ENCODE data around the gene CCDC70. TPM values are rescaled to one million over a fixed set of nuclear protein-coding genes. Genes with fewer than 3 reads are reported as not detected.

The CCDC70 gene
- not detected in 2 replicates for polyA plus RNA-seq
- polyA minus RNA-seq, result not detected in 2 replicates

DNA sequence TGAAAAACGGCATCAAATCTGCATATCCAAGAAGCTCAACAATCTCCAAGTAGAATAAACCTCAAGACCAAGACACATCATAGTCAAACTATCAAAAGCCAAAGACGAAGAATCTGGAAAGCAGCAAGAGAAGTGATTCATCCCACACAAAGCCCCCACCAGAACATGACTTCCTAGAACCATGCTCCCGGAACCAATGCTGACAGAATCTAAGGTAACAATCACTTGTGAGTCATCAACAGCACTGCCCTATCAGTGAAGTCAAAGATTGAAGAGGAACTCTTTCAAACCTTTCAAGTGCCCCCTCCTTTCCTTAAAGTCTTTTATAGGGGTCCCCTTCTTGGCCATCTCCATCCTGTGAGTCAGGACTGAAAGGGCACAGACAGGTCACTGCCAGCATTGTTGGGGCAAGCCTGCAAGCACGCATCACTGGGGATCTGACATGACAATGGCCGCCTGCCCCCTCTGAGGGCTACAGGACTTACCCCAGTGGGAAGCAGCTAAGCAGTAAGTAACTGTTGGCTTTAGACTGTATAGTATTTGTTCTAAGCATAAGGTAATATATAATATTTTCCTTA, at the start of gene CCDC70:
Gene CCDC70 (plus strand): TSS at position 247 of the 578 bp plus-strand sequence. CDS start 3,443 bp downstream, outside the sequence.
- H3K27ac ChIP-seq (ENCODE audit: low read length), result no peak within 1 kb of the TSS
- no peak within 1 kb of the TSS for H3K9ac ChIP-seq (ENCODE audit: low read length)
- H4K20me1 ChIP-seq (ENCODE audit: insufficient read depth), result no peaks in the 10 kb centered on the region
- TF ChIP-seq SMC3 (conservative IDR thresholded peaks at IDR 0.05; ENCODE audit: poor library complexity) (no peak), RAD21 (conservative IDR thresholded peaks at IDR 0.05) (no peak), POLR2AphosphoS5 (IDR thresholded peaks at IDR 0.05) (no peak), EP300 (conservative IDR thresholded peaks at IDR 0.05; ENCODE audit: poor library complexity, severe bottlenecking) (no peak)
- TF ChIP-seq, protein P1, sequence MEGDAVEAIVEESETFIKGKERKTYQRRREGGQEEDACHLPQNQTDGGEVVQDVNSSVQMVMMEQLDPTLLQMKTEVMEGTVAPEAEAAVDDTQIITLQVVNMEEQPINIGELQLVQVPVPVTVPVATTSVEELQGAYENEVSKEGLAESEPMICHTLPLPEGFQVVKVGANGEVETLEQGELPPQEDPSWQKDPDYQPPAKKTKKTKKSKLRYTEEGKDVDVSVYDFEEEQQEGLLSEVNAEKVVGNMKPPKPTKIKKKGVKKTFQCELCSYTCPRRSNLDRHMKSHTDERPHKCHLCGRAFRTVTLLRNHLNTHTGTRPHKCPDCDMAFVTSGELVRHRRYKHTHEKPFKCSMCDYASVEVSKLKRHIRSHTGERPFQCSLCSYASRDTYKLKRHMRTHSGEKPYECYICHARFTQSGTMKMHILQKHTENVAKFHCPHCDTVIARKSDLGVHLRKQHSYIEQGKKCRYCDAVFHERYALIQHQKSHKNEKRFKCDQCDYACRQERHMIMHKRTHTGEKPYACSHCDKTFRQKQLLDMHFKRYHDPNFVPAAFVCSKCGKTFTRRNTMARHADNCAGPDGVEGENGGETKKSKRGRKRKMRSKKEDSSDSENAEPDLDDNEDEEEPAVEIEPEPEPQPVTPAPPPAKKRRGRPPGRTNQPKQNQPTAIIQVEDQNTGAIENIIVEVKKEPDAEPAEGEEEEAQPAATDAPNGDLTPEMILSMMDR (IDR thresholded peaks at IDR 0.05; ENCODE audit: poor library complexity, severe bottlenecking), result no peak
- no peak within 1 kb of the TSS for H3K4me2 ChIP-seq (ENCODE audit: low read length)
- no peaks in the 10 kb centered on the region for H3F3A ChIP-seq (ENCODE audit: insufficient read depth, low read length, poor library complexity, severe bottlenecking)
- H3K79me2 ChIP-seq (replicated peaks; ENCODE audit: insufficient read depth, low read length), result no peaks in the 10 kb centered on the region
- H3K9me2 ChIP-seq (ENCODE audit: insufficient read depth, low read length), result no peaks in the 10 kb centered on the region
- H3K9me3 ChIP-seq (ENCODE audit: low read length), result no peaks in the 10 kb centered on the region
- no peak within 1 kb of the TSS for H2AFZ ChIP-seq (ENCODE audit: low read depth, low read length)
- no peaks in the 10 kb centered on the region for H3K36me3 ChIP-seq (ENCODE audit: insufficient read depth, low read length)
- no peaks in the 10 kb centered on the region for H3K27me3 ChIP-seq (ENCODE audit: insufficient read depth, low read depth, low read length)
- no peak within 1 kb of the TSS for H3K4me3 ChIP-seq (ENCODE audit: low read length)

DNA sequence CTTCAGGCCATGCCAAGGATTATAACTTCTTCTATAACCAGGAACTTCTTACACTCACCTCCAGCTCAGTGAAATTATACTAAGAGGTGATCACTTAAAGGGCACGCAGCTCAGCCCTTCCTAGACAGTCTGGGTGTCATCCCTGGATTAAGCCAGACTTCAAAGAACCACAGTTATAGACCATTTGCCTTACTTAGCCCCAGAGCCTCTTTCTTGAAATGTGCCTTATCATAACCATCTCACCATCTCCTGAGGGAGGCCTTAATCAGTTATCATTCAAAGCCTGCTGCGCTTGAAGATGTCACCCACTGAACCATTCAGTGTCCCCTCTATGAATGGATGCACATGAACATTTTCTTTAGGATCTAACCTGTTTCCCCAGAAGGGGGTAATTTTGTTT, 47.7 kb upstream of the CCDC70 start:
- Histone ChIP-seq H3K36me3 (ENCODE audit: insufficient read depth, low read length) (no peaks in the 10 kb centered on the region), H2AFZ (ENCODE audit: low read depth, low read length) (no peak overlapping the region), H3K9ac (ENCODE audit: low read length) (no peak overlapping the region), H3K4me2 (ENCODE audit: low read length) (no peak overlapping the region), H4K20me1 (ENCODE audit: insufficient read depth) (no peaks in the 10 kb centered on the region), H3K27me3 (ENCODE audit: insufficient read depth, low read depth, low read length) (no peaks in the 10 kb centered on the region), H3K79me2 (replicated peaks; ENCODE audit: insufficient read depth, low read length) (no peaks in the 10 kb centered on the region), H3K27ac (ENCODE audit: low read length) (no peak overlapping the region), H3K9me3 (ENCODE audit: low read length) (no peaks in the 10 kb centered on the region), H3K4me3 (ENCODE audit: low read length) (no peak overlapping the region), H3F3A (ENCODE audit: insufficient read depth, low read length, poor library complexity, severe bottlenecking) (no peaks in the 10 kb centered on the region), H3K9me2 (ENCODE audit: insufficient read depth, low read length) (no peaks in the 10 kb centered on the region)
- TF ChIP-seq TAF1 (IDR thresholded peaks at IDR 0.05; ENCODE audit: low read depth), result no peak
- TF ChIP-seq, protein P1 (IDR thresholded peaks at IDR 0.05; ENCODE audit: poor library complexity, severe bottlenecking), result no peak
- no peak for TF ChIP-seq SMC3 (conservative IDR thresholded peaks at IDR 0.05; ENCODE audit: poor library complexity)
- TF ChIP-seq EP300 (conservative IDR thresholded peaks at IDR 0.05; ENCODE audit: poor library complexity, severe bottlenecking), result no peak
- TF ChIP-seq RAD21 (conservative IDR thresholded peaks at IDR 0.05), result no peak
- TF ChIP-seq EZH2 (IDR thresholded peaks at IDR 0.05; ENCODE audit: borderline replicate concordance, insufficient read depth, low read length, poor library complexity, severe bottlenecking), result no peak
- TF ChIP-seq, protein P2, sequence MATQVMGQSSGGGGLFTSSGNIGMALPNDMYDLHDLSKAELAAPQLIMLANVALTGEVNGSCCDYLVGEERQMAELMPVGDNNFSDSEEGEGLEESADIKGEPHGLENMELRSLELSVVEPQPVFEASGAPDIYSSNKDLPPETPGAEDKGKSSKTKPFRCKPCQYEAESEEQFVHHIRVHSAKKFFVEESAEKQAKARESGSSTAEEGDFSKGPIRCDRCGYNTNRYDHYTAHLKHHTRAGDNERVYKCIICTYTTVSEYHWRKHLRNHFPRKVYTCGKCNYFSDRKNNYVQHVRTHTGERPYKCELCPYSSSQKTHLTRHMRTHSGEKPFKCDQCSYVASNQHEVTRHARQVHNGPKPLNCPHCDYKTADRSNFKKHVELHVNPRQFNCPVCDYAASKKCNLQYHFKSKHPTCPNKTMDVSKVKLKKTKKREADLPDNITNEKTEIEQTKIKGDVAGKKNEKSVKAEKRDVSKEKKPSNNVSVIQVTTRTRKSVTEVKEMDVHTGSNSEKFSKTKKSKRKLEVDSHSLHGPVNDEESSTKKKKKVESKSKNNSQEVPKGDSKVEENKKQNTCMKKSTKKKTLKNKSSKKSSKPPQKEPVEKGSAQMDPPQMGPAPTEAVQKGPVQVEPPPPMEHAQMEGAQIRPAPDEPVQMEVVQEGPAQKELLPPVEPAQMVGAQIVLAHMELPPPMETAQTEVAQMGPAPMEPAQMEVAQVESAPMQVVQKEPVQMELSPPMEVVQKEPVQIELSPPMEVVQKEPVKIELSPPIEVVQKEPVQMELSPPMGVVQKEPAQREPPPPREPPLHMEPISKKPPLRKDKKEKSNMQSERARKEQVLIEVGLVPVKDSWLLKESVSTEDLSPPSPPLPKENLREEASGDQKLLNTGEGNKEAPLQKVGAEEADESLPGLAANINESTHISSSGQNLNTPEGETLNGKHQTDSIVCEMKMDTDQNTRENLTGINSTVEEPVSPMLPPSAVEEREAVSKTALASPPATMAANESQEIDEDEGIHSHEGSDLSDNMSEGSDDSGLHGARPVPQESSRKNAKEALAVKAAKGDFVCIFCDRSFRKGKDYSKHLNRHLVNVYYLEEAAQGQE (IDR thresholded peaks at IDR 0.05; ENCODE audit: borderline replicate concordance), result no peak
- no peak for TF ChIP-seq MXI1 (conservative IDR thresholded peaks at IDR 0.05; ENCODE audit: poor library complexity, severe bottlenecking)
- no peak for TF ChIP-seq POLR2AphosphoS5 (IDR thresholded peaks at IDR 0.05)

Data from neural cell (in vitro differentiated cells).